Spleen (tissue), 11 donors: ENCODE results near the gene TIGD4. TPM values are rescaled to one million over a fixed set of nuclear protein-coding genes. Genes with fewer than 3 reads are reported as not detected.
"Not testable (repeated sequence)": the region's sequence is repeated elsewhere in the genome, so short reads cannot be mapped to it uniquely, and the experiment has no call there.

Source experiments
- DNase-seq: peaks from one replicate; pipeline ENCODE4 v3.0.0-alpha.2; 2020
- H3K27ac ChIP-seq, 8 donors: fragments of 200-600 bp; sonication (generic) in 7 of 8; 1 replicate in 4 of 8; 2 replicates in 4 of 8; pipeline versions ENCODE4 v1.5.0 to v1.8.0; 2016 to 2021; ENCODE audit warnings: inconsistent platforms in 4 of 8, mild to moderate bottlenecking in 4 of 8, moderate library complexity in 1 of 8
- H3K27me3 ChIP-seq, 7 donors: fragments of 200-600 bp; sonication (generic) in 6 of 7; replicated peaks in 1 of 7; 1 replicate in 4 of 7; 2 replicates in 3 of 7; pipeline versions ENCODE4 v1.5.0 to v1.8.0; 2016 to 2021; ENCODE audit warnings: inconsistent platforms in 3 of 7, mild to moderate bottlenecking in 1 of 7
- H3K36me3 ChIP-seq, 6 donors: fragments of 200-600 bp; sonication (generic) in 5 of 6; 1 replicate in 4 of 6; 2 replicates in 2 of 6; pipeline versions ENCODE4 v1.5.0 to v1.8.0; 2016 to 2021; ENCODE audit warnings: inconsistent platforms in 2 of 6
- H3K4me1 ChIP-seq, 6 donors: fragments of 200-600 bp; sonication (generic) in 5 of 6; 1 replicate in 3 of 6; 2 replicates in 3 of 6; pipeline versions ENCODE4 v1.5.0 to v1.8.0; 2016 to 2021; ENCODE audit warnings: inconsistent platforms in 3 of 6
- H3K4me3 ChIP-seq, 8 donors: fragments of 200-600 bp; sonication (generic) in 7 of 8; 1 replicate in 4 of 8; 2 replicates in 4 of 8; pipeline versions ENCODE4 v1.5.0 to v1.8.0; 2016 to 2021; ENCODE audit warnings: inconsistent platforms in 4 of 8, mild to moderate bottlenecking in 4 of 8, moderate library complexity in 2 of 8
- H3K9me3 ChIP-seq, 8 donors: fragments of 200-600 bp; sonication (generic) in 7 of 8; 1 replicate in 4 of 8; 2 replicates in 4 of 8; pipeline versions ENCODE4 v1.5.0 to v1.8.0; 2016 to 2021; ENCODE audit warnings: inconsistent platforms in 4 of 8
- POLR2A ChIP-seq, 3 donors: fragments of 450-650 bp; IDR thresholded peaks; one replicate each; pipeline ENCODE4 v1.5.1; 2017; ENCODE audit warnings: antibody characterized with exemption in 3 of 3, mild to moderate bottlenecking in 1 of 3
- POLR2AphosphoS5 ChIP-seq, 3 donors: sonication (generic); formaldehyde crosslinking; IDR thresholded peaks; one replicate each; pipeline ENCODE4 v1.5.1; 2017; ENCODE audit warnings: antibody characterized with exemption in 3 of 3
- WGBS, 5 donors: extraction: QIAGEN DNeasy Blood & Tissue Kit in 3 of 5; methylation state at CpG; one replicate each; pipeline versions ENCODE4 v1.1.5 to v1.1.7; 2013 to 2018; 5-methylcytosine and 5-hydroxymethylcytosine counted together
- intact Hi-C: fragments of 100-400 bp; cut with DNase I; formaldehyde crosslinking; loops from one replicate; pipeline ENCODE4 v1.15.0; 2023; ENCODE audit warnings: low total_unique reads
- polyA plus RNA-seq, 3 donors: library from polyadenylated mRNA; stranded (reverse); fragments of 200-250 nt; gene quantifications; one replicate each; pipeline ENCODE4 v1.2.1, GENCODE V29; 2013
- total RNA-seq, 7 donors: library from RNA; depleted of rRNA in 3 of 7; stranded (reverse); fragments of >200 nt in 3 of 7; fragmentation: NEBNext Ultra II Directional in 4 of 7; extraction: Animal tissue kit (Norgen Biotek cat#: 25700) in 4 of 7; gene quantifications; one replicate each; pipeline versions ENCODE4 v1.1.0 to v1.2.1, GENCODE V29; 2016 to 2021
- TF ChIP-seq, protein P1 (sequence below), 11 experiments: fragments of 200-600 bp in 7 of 11; fragments of 450-650 bp in 4 of 11; sonication (generic) in 4 of 11; IDR thresholded peaks in 8 of 11; conservative IDR thresholded peaks in 3 of 11; 1 replicate in 7 of 11; 2 replicates in 4 of 11; pipeline versions ENCODE4 v1.4.0 to v1.8.0; 2016 to 2021; ENCODE audit warnings: antibody characterized with exemption in 11 of 11, inconsistent platforms in 4 of 11, mild to moderate bottlenecking in 1 of 11
- donor health status: healthy with polysubstance abuse.
- donor health status: DM: no; HTN: no; CAD: no; lungs with moderate emphysema.
- donor health status: DM: no; HTN: no; CAD: no.
- donor health status: Bipolar disorder and iron deficiency.
- donor health status: healthy.
- donor health status: DM: no; HTN: no; CAD: no.
- donor health status: DM: yes; HTN: yes; CAD: no.

The TIGD4 gene
- total and polyA plus RNA-seq, 10 donors, result 0.09 to 0.68 (median 0.31) TPM; not detected in 2

DNA sequence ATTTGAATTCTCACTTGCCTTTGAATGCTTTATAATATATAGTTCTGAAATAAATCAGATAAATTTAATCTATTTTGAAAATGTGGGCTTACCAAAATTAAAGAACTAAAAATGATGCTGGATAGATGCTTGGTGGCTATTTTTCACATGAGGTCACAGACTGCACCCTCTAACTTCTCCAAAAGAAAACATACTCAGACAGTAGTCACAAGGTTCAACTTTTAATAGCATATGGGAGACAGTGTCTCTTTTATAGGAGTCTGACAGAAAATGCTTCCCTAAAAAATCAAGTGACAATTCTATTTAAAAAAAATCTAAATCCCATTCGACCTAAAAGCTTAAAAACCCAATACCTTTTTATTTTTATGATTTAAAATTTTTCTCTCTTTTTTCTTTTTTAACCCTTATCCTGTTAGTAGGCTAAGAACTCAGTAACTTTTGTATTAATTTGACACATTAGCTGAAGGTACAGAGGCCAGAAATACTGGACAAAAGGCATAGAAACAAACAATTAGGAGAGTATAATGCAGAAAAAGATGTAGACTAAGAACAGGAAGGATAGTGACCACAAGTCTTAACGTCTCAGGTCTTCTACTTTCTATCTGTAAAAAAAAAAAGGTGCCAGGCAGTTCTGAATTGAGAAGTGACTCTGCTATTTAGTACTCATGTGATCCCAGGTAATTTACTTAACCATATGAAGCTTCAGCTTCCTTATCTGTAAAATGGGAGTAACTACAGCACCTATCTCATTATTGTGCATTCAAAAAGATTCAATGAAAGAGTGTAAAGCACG lies 7.6 kb downstream of the TIGD4 start:
- intact Hi-C loops, result no loop called here
- Histone ChIP-seq H3K36me3 (no peaks in the 10 kb centered on the region), H3K27me3 (no peaks in the 10 kb centered on the region), H3K9me3 (no peaks in the 10 kb centered on the region), H3K27ac (no peak overlapping the region), H3K4me3 (no peak overlapping the region), H3K4me1 (peaks cover 0 to 3% (median 0%) of the 10 kb centered on the region in 6 donors)
- 43 to 52% (median 44%) methylated on average over 3 of the region's 3 CpGs for WGBS, 5 donors
- no peak for DNase-seq
- TF ChIP-seq POLR2AphosphoS5 (IDR thresholded peaks at IDR 0.05) (no peak), POLR2A (IDR thresholded peaks at IDR 0.05) (no peak)
- TF ChIP-seq, protein P1, sequence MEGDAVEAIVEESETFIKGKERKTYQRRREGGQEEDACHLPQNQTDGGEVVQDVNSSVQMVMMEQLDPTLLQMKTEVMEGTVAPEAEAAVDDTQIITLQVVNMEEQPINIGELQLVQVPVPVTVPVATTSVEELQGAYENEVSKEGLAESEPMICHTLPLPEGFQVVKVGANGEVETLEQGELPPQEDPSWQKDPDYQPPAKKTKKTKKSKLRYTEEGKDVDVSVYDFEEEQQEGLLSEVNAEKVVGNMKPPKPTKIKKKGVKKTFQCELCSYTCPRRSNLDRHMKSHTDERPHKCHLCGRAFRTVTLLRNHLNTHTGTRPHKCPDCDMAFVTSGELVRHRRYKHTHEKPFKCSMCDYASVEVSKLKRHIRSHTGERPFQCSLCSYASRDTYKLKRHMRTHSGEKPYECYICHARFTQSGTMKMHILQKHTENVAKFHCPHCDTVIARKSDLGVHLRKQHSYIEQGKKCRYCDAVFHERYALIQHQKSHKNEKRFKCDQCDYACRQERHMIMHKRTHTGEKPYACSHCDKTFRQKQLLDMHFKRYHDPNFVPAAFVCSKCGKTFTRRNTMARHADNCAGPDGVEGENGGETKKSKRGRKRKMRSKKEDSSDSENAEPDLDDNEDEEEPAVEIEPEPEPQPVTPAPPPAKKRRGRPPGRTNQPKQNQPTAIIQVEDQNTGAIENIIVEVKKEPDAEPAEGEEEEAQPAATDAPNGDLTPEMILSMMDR (IDR thresholded peaks at IDR 0.05 in 8 of 11, conservative IDR thresholded peaks at IDR 0.05 in 3 of 11), result no peak

DNA sequence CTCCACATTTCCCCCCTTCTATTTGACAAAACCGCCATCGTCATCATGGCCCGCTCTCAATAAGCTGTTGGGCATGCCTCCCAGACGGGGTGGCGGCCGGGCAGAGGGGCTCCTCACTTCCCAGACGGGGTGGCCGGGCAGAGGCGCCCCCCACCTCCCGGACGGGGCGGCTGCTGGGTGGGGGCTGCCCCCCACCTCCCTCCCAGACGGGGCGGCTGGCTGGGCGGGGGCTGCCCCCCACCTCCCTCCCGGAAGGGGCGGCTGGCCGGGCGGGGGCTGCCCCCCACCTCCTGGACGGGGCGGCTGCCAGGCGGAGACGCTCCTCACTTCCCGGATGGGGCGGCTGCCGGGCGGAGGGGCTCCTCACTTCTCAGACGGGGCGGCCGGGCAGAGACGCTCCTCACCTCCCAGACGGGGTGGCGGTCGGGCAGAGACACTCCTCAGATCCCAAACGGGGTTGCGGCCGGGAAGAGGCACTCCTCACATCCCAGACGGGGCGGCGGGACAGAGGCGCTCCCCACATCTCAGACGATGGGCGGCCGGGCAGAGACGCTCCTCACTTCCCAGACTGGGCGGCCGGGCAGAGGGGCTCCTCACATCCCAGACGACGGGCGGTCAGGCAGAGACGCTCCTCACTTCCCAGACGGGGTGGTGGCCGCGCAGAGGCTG lies 14.3 kb downstream of the TIGD4 start:
- 90 to 95% (median 93%) methylated on average over 27 to 54 of the region's 54 CpGs for WGBS, 5 donors
- intact Hi-C loops, H3K4me3 ChIP-seq, H3K36me3 ChIP-seq, H3K27ac ChIP-seq, H3K27me3 ChIP-seq, H3K9me3 ChIP-seq, DNase-seq, H3K4me1 ChIP-seq: not testable (repeated sequence)

DNA sequence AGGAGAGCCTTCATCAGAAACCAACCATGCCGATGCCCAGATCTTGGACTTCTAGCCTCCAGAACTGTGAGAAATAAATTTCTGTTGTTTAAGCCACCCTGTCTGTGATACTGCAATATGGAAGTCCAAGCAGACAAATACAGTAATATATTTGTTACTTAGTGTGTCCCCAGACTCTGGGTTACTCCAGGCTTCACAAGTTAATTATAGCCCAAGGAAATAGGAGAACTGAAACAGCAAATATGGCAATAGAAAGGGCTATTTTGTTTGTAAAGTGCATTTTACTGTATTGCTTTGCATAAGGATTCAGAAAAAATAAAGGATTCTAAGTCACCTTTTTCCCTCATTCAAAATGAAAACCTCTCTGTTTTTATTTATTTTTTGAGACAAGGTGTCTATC lies 15.7 kb downstream of the TIGD4 start:
- no peaks in the 10 kb centered on the region for H3K4me1 ChIP-seq
- WGBS, 5 donors, result 80 to 100% (median 91%) methylated on average over 1 of the region's 1 CpG
- no peaks in the 10 kb centered on the region for H3K27me3 ChIP-seq
- no peaks in the 10 kb centered on the region for H3K36me3 ChIP-seq
- no peak overlapping the region for H3K27ac ChIP-seq
- no peak for DNase-seq
- no peak overlapping the region for H3K4me3 ChIP-seq
- TF ChIP-seq POLR2A (IDR thresholded peaks at IDR 0.05), result no peak
- no peak for TF ChIP-seq POLR2AphosphoS5 (IDR thresholded peaks at IDR 0.05)
- TF ChIP-seq, protein P1 (IDR thresholded peaks at IDR 0.05 in 8 of 11, conservative IDR thresholded peaks at IDR 0.05 in 3 of 11), result no peak
- intact Hi-C loops, result no loop called here
- H3K9me3 ChIP-seq, result no peaks in the 10 kb centered on the region

DNA sequence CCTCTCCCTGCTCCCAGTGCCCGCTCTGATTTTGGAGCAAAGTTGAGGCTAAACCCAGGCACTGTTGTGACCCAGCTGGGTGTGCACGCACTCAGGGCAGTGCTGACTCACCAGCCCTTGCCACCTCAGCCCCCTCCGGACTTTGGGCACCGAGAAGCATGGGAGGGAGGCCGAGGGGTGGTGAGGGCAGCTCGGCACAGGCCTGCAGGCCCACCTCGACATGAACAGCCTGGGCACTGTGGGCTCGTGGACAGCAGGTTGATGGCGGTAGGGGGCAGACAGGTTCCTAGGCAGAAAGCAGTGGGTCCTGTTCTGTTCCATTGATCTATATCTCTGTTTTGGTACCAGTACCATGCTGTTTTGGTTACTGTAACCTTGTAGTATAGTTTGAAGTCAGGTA lies 30.9 kb downstream of the TIGD4 start:
- H3K4me3 ChIP-seq, result no peak overlapping the region
- H3K36me3 ChIP-seq, result no peaks in the 10 kb centered on the region
- 87 to 96% (median 91%) methylated on average over 8 to 9 of the region's 9 CpGs for WGBS, 5 donors
- peaks cover 0 to 18% (median 10%) of the 10 kb centered on the region in 8 donors for H3K9me3 ChIP-seq
- TF ChIP-seq, protein P1 (IDR thresholded peaks at IDR 0.05 in 8 of 11, conservative IDR thresholded peaks at IDR 0.05 in 3 of 11), result no peak
- TF ChIP-seq POLR2A (IDR thresholded peaks at IDR 0.05) (no peak), POLR2AphosphoS5 (IDR thresholded peaks at IDR 0.05) (no peak)
- no peak overlapping the region for H3K27ac ChIP-seq
- no peak for DNase-seq
- H3K27me3 ChIP-seq, result no peaks in the 10 kb centered on the region
- intact Hi-C loops, result no loop called here
- H3K4me1 ChIP-seq, result no peaks in the 10 kb centered on the region
